ENCODE results near the gene COLEC12.

COLEC12 gene

DNA sequence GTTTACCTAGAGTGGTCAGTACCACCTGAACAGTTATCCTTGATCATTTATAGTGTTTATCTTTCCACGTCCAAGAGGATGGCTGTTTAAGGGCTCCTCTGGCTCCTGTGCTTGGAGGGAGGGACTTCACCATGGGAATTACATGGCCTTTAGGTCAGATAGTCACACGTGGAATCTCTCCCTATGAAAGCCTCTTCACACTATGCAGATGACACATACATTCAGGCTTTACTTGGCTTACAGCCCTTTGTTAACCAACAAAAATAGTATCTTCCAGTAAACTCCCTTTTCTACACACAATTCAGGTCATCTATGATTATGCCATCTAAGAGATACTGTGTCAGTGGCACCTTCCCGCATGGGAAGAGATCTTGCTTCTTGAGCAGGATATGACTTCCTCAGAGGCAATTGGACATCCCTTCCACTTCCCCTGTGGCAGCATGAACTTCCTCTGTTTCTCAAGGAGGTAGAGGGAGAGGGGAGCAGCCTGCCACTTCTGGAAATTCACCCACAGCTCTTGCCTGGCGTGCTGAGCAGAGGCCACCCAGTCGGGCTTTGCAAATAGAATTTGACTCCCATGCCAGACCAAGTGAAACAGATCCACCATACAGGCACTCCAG is 53.5 kb downstream of the COLEC12 start:
- DNase-seq (ENCODE audit: low read depth in 3 of 3) = no peak

DNA sequence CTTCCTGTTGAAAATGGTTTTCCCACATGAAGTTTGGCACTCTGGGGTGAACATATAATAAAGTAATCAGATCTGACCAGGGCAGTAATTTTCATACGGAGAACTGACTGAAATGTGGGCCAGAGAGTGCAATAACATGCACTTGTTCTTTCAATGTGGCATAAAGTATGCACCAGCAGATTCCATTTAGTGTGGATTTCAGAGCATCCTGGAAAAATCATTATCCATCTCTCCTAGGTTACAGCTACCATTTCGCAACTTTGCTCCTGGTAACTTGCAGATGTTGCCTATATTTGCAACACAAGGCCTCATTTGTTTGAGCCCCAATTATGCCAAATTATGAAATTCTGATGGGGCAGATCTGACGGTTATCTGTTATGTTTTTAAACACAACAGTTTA is 55.4 kb downstream of the COLEC12 start:
- DNase-seq (ENCODE audit: low read depth in 3 of 3) = no peak

DNA sequence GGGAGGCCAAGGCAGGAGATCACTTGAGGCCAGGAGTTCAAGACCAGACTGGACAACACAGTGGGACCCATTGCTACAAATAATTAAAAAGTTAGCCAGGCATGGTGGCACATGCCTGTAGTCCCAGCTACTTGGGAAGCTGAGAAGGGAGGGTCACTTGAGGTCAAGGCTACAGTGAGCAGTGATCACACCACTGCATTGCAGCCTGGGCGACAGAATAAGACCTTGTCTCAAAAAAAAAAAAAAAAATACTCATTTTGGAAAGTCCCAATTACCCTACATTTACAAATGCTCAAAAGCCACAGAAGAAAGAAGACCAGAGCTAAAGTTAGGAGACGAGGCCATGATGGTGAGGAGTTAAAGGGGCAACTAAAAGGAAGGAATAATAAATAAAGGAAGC is 61.9 kb downstream of the COLEC12 start:
- no peak for DNase-seq (ENCODE audit: low read depth in 3 of 3)

DNA sequence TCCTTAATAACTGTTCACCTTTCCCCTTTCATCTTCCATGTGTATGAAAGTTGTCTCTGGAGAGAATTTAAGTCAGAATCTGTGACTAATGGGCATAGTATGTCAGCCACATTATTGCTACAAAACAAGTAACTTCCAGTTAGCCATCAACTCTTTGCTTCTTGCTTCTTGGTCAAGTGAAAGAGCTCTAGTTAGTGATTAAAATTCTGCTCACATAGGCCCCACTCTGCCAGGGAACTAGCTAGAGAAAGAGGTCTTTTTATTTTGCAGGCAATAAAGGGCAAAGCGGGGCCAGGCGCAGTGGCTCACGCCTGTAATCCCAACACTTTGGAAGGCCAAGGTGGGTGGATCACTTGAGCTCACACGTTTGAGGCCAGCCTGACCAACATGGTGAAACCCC is 64.6 kb downstream of the COLEC12 start:
- no peak for DNase-seq (ENCODE audit: low read depth in 3 of 3)

DNA sequence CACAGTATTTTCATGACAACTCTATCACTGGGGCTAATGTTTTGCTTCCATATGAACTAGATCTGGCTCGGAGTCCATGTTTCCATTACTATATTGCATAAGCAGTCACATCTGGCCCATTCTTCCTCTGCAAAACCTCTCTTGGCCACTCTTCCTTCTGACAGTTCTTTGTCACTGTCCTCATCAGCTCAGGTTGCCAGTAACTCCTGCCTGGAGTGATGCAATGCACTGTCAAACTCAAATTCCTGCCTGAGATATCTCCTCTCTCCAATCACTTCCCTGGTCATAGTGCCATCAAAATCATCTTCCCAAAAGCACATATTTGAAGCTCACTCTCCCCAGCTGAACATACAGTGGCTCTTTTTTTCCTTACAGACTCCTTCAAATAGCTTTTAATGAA is 66.1 kb downstream of the COLEC12 start:
- no peak for DNase-seq (ENCODE audit: low read depth in 3 of 3)

DNA sequence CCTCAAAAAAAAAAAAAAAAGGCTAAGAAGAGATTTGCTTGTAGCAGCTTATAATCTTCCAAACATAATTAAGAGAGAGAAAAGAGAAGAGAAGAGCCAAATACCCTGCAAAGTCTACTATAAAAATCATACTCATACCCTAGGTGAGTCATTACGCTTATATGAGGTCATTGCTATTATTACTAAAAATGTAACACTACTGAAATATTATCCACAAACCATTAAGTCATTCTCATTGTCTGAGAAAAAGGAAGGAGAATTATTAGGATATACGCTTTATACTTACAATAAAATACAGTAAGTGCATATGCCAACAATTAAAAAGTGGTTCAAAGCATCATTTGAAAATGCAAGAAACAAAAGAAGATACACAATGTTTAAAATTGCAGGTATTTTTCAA is 66.5 kb downstream of the COLEC12 start:
- no peak for DNase-seq (ENCODE audit: low read depth in 3 of 3)

DNA sequence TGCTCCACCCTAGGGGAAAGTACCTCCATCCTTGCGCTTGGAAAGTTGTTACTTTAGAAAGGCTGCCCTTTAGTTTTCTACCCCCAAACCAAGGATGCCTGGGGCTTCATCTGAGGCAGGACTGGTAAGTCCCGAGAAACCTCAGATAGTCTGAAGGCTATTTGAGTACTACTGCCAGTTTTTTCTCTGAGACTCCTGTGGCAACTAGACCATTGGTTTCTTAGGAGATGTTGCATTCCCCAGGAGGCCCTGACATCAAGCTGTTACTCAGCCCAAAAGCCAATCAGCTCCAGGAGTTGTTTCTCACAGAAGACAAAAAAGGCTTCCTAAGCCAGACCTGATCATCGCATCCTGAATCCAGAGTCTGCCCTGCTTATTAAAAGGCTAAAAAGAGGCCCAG is 67.2 kb downstream of the COLEC12 start:
- DNase-seq (ENCODE audit: low read depth in 3 of 3) = no peak

DNA sequence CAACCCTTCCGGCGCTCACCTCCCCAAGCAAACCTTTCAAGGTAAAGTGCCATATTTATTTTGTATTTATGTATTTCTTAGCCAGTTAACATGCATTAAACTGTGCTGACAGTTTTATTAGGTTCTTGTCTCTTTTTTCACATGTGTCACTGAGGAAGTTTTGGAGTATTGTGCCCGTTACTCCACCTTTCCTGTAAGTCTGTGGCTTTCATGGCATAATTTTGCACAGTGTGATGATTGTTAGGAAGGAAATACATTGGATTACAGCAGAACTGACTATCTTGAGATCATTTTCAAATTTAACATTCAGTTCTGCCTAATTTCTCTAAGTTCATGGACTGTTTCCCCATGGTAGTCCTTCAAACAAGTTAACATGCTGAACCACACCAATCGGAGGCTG is 67.7 kb downstream of the COLEC12 start:
- DNase-seq (ENCODE audit: low read depth in 3 of 3) = no peak

DNA sequence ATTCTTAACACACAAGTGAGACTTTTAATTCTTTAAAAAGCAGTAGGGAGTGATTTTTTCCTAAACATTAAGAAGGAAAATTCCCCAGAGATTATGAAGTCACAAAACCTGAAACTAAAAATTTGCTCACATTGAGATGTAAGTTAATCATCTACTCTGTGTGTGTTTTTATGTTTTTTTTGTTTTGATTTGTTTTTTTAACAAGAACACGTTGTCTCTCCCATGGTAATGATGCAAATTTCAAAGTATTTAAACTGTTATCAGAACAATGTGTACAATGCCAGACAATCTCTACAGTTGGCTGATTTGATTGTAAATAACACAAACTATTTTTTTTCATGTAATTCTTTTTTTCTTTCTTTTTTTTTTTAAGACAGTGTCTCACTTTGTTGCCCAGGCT is 71.5 kb downstream of the COLEC12 start:
- no peak for DNase-seq (ENCODE audit: low read depth in 3 of 3)

DNA sequence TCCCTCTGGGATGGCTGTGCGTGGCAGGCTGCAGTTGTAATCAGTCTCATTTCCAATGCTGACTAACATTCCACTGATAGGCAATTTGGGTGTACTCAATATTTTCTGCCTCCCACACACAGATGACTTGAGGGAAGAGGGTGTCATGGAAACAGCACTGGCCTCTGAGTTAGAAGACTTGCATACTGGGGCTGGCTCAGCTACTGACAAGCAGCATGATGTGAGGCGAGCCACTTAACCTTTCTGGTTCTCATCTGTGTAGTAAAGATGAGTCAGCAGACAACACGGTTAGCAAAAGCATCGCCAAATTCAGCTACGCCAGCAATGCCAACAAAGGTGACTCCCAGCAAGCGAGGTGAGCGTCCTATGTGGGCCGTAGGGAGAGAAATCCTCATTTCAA is 73.5 kb downstream of the COLEC12 start:
- peak in 1 of 3 donors; percentile 5 for DNase-seq (ENCODE audit: low read depth in 3 of 3)

DNA sequence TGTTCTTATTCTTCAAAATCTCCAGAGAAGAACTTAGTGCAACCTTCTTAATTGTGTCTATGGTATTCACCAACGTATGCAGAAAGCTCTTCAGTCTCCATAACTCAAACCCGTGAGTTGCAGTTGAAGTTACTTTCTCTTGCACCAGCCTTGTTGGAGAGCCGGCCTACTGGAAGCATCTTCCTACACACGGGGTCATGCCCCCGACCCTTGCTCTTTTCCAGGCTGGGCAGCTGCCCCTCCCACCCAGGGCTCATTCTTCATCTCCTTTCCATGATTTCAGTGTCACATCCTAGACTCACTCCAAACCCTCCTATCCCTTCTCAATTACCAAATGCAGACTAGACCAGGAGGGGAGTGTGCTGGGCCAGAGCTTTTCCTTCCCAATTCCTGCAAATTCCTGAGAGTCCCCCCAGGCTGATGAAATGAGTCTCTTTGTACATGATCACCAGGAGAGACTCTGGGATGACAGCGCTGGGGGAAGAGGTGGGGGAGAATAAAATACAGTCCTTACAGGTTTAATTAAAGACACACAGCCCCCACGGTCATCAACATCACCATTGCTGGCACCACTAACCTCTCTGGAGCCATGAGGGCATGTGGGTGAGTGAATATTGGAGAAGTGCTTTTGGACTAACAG is 75.3 kb downstream of the COLEC12 start:
- DNase-seq (ENCODE audit: low read depth in 3 of 3) = no peak

DNA sequence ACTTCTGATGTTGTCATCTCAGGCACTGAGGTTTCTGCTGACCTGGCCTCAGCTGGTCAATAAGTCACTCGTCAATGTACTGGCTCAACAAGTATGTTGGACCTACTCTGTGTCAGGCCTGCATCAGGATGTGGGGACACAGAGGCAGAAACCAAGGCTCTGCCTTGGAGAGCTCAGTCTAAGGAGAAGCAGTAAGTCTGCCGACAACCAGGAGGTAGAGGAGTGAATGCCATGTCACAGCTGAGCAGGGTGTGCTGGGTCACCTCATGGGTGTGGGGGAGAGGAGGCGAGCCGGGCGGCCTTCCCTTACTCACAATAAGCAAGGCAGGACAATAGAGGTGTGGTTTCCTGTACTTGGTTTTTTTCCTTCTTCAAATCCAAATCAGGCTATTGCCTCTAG is 75.8 kb downstream of the COLEC12 start:
- no peak for DNase-seq (ENCODE audit: low read depth in 3 of 3)

DNA sequence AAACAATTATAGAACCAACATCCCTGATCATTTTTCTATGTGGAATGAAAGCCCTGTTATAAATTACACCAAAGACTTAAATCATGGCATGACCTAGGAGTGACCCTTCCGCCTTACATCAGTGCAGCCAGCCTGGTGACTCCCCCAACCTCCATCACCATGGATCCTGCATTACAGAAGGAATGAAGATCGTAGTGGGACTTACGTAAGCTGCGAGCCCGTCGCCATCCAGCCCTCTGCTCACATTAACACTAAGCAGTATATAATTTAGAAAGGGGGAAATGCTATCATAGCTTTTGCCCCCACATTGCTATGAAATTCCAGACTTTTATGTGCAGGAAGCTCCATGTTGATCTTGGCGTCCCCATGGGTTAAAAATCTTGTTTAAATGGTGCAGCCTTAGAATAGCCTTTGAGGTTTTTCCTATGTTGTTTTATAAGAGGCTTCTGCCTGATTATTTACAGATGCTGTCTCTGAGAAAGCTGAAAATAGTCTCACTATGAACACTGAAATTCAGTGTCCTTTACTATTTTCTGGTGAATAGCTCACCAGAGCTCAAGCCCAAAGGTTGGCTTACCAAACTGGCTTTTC is 76.3 kb downstream of the COLEC12 start:
- no peak for DNase-seq (ENCODE audit: low read depth in 3 of 3)

DNA sequence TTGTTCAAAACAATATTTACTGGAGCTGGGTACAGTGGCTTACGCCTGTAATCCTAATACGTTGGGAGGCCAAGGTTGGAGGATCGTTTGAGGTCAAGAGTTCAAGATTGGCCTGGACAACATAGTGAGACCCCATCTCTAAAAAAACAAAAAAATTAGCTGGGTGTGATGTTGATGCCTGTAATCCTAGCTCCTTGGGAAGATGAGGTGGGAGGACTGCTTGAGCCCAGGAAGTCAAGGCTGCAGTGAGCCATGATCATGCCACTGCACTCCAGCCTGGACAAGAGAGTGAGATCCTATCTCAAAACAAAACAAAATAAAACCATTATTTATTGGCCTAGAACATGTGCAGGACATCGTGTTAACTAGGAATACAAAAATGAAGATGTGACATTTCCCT is 77.5 kb downstream of the COLEC12 start:
- no peak for DNase-seq (ENCODE audit: low read depth in 3 of 3)

DNA sequence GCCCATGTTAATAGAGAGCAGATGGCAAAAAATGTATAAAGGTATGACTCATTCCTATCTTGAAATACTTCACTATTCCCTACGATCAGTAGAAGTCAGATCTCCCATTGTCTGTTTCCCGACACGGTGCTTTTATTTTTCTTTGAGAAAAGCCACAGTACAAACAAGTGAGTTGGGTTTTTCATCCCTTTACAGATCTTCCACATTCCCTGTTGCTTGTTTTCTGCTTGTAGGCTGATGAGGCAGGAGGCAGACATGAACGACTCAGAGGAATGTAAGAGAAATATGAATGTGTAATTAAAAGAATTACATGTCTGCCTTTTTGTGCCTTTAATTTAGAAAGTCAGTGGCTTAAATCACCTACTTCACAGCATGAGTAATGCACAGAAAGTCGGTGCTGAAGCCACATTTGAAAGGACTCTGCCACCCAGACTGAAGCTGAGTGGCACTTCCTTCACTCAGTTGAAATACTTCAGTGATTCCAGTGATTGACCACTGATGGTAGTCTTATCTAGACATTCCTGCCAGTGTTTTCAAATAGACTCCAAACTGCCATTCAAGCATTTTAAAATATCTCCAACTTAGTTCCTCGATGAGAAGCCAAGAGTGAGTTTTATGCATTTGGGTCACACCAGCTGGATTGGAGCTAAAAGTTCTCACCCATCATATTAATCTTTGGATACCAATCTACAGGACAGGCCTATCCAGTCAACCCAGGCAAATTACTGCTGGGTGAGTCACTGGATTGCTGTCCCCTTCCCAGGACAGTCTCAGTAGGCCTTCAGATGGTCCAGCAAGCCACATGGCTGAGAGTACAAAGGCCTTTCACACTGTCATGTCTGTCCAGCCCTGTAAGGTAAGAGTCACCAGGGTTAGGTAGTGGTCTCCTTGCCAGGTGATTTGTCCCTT is 79.0 kb downstream of the COLEC12 start:
- no peak for DNase-seq (ENCODE audit: low read depth in 3 of 3)

DNA sequence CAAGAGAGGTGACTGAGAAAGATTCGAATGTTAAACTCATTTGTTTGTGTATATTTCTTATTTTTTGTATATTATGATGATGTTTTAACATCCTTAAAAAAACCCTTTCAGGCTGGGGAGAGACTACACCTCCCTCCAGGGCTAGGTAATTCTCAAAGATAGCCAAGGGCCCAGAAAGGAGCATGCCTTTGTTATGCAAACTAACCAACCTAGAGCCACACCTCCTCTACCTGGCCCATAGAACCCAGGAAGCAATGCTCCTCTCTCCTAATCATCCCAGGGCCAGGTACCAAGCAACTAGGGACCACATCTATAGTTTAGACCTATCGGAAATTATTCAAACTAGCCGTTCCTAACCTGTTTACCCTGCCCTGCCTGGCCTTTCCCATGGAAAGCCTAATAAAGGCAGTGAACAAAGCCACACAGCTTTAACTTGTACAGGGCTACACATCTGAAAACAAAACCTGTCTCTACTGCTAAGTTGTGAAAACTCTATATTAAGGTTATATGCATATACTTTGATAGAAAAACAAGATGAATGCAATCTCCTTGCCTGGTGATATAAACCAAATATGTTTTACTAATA is 79.7 kb downstream of the COLEC12 start:
- no peak for DNase-seq (ENCODE audit: low read depth in 3 of 3)

DNA sequence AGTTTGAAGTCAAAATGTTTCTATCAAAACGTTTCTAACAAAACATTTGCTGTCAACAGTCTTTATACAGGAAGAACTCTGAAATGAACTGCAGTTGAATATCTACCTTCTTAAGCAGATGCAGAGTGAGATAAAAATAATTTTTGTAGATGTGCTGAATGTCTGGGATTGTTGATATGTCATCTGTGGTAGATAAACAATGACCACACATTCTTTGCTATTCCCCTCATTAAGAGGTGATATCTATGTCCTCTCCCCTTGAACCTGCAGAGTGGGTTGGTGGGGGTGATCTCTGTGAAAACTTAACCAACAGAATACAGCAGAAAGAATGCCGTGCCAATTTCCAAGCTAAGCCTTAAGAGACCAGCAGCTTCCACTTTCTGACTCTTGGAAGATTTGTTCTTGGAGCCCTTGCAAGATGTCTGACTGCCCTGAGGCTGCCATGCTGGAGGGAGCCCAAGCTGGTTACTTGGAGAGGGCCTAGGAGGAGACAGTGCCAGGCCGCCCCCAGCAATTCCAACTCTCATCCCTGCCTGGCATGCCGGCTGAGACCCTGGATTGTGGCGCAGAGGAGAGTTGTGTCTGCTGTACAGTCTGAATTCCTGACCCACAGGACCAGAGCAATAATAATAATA is 80.8 kb downstream of the COLEC12 start:
- DNase-seq (ENCODE audit: low read depth in 3 of 3) = no peak

DNA sequence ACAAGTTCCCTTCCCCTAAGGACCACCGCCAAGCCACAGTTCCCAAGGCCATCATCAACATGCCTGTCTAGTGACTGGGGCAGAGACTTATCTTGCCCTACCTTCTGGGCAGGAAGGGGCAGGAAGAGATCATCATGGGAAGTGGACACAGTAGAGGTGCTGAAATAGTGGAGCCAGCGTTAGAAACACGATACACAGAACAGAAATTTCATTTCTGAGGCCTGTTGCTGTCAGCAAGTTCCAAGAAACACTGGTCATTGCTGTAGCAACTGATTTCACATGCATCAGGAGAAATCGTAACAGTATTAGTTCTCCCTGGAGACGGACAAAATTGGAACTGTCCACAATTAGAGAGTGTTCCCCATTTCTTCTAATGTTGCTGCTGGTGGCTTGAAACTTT is 83.0 kb downstream of the COLEC12 start:
- no peak for DNase-seq (ENCODE audit: low read depth in 3 of 3)

DNA sequence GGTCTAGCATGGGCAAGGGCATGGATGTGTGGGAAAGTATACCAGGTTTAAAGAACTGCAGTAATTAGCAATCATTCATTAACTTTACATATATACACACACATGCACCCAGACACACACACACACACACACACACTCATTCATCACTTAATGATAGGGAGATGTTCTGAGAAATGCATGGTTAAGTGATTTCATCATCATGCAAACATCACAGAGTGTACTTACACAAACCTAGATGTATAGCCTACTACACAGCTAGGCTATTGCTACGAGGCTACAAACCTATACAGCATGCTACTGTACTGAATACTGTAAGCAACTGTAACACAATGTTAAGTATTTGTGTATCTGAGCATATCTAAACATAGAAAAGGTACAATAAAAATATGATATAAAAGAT is 83.6 kb downstream of the COLEC12 start:
- DNase-seq (ENCODE audit: low read depth in 3 of 3) = no peak

DNA sequence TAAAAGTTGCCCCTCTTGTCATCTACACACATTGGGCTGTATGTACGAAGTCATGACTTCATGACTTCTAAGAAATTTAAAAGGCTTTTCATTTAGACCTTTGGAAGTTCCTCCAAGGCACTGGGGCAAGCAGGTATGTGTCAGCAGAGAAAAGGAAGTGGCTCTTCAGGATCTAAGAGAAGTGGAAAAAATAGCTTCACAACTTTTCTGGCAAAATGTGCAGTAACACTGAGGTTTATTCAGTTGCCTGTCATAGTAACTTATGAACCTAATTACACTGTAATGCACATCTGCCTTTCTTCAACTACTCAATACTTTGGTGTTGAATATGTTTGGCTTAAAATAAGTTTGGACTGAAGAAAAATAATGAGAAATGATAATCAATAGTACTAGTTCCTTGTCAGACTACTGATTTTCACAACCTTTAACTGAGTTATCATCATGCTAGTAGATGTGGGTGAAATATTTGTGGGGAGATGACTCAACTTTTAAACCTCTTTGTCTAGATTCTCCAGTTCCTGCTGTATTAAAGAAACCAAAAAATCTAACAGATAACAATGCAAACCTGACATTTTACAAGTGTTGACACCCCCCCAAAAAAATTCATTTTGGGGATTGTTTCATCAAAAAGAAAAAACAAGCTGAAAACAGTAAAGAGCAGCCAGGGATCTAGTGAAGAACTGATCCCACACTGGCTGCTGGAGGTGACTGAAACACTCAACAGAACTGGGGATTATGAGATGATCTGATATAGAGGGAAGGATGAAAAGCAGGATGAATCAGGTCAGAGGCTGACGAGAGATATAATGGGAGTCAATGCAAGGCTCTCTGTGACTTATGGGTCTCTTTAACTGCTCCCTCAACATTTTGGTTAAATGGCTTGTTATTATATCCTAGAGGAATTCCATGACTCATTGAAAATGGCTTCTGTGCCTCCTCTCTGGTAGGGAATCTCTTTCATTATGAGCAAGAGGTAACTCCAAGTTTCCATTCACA is 84.6 kb downstream of the COLEC12 start:
- no peak for DNase-seq (ENCODE audit: low read depth in 3 of 3)

Data from stimulated activated CD4-positive, alpha-beta T cell treated with anti-CD3 and anti-CD28 coated beads, TNF-alpha, amount 100 ng/mL, for 48 hours (primary cell).